HG02970 (cell line): Measurements from ENCODE around the gene RAB14.
"Not testable (repeated sequence)": the region's sequence is repeated elsewhere in the genome, so short reads cannot be mapped to it uniquely, and the experiment has no call there.

Experiments used
- ATAC-seq: cut with Tn5 transposase; IDR thresholded peaks from one replicate; pipeline ENCODE4 v1.9.1; 2021; ENCODE audit warnings: mild to moderate bottlenecking, moderate library complexity, moderate number of reproducible peaks; ENCODE audit not compliant: unreplicated experiment, low FRiP score

Gene RAB14

GRCh38 chr9:121192959-121193640 lies 8.6 kb downstream of the RAB14 start:
- ATAC-seq = no peak

- no peak for ATAC-seq
Observed at GRCh38 chr9:121192518-121192917, 9.2 kb downstream of the RAB14 start.

GRCh38 chr9:121191235-121191634 lies 10.4 kb downstream of the RAB14 start:
- no peak for ATAC-seq

- no peak for ATAC-seq
Observed at GRCh38 chr9:121189660-121190059, 12.0 kb downstream of the RAB14 start.

DNA sequence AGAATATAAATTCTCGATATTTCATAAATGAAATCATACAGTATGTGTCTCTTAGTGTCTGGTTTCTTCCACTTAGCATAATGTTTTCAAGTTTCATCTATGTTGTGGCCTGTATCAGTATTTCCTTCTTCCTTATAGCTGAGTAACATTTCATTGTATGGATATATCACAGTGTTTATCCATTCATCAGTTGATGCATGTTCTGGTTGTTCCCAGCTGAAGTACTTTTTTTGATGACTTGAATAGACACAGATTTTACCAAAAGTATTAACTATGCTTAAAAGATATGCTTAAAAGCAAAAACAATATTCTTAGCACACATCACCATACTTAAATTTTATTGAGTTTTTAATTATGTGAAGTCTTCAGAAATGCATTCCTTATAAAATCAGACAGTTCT lies 12.7 kb downstream of the RAB14 start:
- no peak for ATAC-seq

GRCh38 chr9:121187636-121188305 lies 13.9 kb downstream of the RAB14 start:
- ATAC-seq = no peak

- ATAC-seq = no peak
Observed at GRCh38 chr9:121185774-121186403, 15.8 kb downstream of the RAB14 start.

- ATAC-seq = no peak
Observed at GRCh38 chr9:121185178-121185745, 16.4 kb downstream of the RAB14 start.

- ATAC-seq = no peak
Observed at GRCh38 chr9:121184463-121184862, 17.2 kb downstream of the RAB14 start.

DNA sequence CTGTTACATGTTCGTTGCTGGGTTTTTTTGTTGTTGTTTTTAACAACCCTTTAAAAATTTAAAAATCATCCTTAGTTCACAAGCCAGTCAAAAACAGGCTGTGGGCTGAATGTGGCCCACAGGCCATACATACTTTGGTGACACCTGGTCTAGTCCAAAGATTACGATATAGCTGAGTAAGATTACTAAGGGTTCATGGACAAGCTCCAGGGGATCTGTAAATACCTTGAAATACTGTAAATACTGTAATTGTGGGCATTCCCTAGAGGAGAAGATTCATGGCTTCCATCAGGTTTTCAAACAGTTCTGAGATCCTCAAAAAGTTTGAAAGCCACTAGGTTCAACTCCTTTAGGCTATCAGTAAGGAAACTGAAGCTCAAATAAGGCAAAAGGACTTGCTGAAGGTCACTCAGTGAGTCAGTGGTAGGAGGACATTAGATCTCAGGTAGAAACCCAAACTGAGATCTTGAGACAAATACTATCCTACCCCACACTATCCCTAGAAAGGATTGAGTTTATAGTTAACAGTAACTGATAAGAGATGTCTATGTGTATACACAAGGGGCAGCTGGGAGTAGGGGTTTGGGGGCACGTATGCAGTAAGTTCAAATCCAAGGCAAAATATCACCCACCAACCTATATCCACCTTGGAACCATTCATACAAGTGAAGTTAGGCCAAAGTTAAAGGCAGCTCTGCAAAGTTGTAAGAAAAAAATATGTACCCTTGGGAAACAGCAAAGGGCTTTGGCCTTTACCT lies 17.8 kb downstream of the RAB14 start:
- no peak for ATAC-seq

DNA sequence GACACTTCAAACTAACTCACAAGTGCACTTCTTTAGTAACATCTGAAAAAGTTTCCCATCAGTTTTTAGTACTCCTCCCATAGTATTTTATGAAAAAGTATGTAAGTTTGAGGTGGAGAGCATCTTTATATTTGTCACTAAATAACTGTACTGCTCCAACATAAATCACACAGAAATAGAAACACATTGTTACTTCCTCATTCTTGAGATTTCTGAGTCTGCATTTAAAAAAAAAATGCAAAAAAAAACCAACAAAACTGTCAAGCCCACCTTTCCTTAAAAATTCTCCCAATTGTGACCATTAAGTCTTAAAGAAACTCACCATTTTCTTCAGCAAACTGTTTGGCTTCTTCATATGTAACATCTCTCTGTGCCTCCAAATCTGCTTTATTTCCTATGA lies 18.7 kb downstream of the RAB14 start:
- ATAC-seq = no peak

DNA sequence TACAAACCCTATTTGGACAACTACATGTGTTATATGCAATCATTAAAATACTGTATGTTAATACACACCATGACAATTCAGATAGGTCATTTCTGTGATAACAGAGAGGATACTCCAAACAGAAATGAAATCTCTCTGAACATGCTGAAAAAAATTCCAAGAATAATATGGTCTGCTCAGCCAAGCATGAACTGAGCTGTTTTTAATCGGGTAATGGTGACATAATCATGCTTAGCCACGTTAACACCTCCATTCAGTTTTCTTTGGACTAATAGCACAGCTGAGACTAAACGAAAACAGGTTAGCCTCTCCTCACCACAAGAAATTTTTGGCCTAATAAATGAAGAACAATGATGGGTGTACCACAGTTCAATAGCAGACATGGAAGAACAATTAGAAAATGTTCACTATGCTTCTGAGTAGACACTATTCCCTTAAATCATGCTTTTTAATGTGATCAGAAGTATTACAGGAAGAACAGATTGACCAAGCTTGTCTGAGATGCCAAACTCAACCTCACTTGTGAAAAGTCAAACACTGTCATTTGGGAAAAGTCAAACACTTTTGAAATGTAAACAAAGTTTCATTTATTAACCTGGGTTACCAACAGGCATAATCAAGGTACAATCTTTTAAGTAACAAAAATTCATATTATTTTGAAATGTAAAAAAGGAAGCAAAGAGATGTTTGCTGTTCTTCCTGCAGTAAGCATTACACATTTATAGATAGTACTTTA lies 19.4 kb downstream of the RAB14 start:
- ATAC-seq = no peak

- no peak for ATAC-seq
Observed at GRCh38 chr9:121179930-121180681, 21.6 kb downstream of the RAB14 start.

- ATAC-seq = not testable (repeated sequence)
Observed at GRCh38 chr9:121179373-121179721, 22.3 kb downstream of the RAB14 start.

DNA sequence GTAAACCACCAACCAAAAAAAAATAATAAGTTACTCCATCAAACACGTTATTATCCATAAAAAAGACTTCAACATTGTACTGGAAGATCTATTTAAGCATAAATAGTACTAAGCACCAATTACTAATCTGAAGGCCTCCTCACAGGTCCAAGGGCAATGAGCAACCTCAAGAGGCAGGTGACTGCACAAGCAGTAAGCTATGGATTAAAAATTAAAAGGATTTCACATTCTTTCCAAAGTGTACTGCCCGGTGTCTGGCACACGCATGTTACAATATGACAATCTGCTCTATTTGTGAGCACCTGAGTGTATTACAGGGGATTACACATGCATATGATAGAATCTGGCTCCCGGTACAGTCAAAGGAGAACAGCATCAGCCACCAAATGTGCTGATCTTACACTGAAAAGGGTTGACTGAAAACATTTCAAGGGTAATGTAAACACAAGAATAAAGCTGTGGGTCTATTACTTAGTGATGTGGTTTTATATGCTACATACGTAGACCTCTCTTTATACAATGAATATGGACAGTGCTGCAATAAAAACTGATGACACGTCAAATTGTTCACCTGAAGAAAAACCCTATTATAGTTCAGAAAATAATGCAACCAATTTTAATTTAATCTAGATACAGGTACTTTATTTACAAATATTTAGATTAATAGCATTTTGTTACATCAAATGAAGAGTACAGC lies 22.8 kb downstream of the RAB14 start:
- ATAC-seq = no peak

- ATAC-seq = no peak
Observed at GRCh38 chr9:121173501-121173900, 28.2 kb downstream of the RAB14 start.

GRCh38 chr9:121172726-121173487 lies 28.8 kb downstream of the RAB14 start:
- ATAC-seq = no peak

- no peak for ATAC-seq
Observed at GRCh38 chr9:121171236-121171635, 30.4 kb downstream of the RAB14 start.
